Spleen (tissue), 7 donors: ENCODE data around the gene CERS5.

ENCODE experiments used
- POLR2A ChIP-seq, 3 donors: fragments of 450-650 bp; IDR thresholded peaks; one replicate each; pipeline ENCODE4 v1.5.1; 2017; ENCODE audit warnings: antibody characterized with exemption in 3 of 3, mild to moderate bottlenecking in 1 of 3
- POLR2AphosphoS5 ChIP-seq, 3 donors: sonication (generic); formaldehyde crosslinking; IDR thresholded peaks; one replicate each; pipeline ENCODE4 v1.5.1; 2017; ENCODE audit warnings: antibody characterized with exemption in 3 of 3
- TF ChIP-seq, protein P1 (sequence below), 11 experiments: fragments of 200-600 bp in 7 of 11; fragments of 450-650 bp in 4 of 11; sonication (generic) in 4 of 11; IDR thresholded peaks in 8 of 11; conservative IDR thresholded peaks in 3 of 11; 1 replicate in 7 of 11; 2 replicates in 4 of 11; pipeline versions ENCODE4 v1.4.0 to v1.8.0; 2016 to 2021; ENCODE audit warnings: antibody characterized with exemption in 11 of 11, inconsistent platforms in 4 of 11, mild to moderate bottlenecking in 1 of 11
- donor health status: DM: no; HTN: no; CAD: no; lungs with moderate emphysema.
- donor health status: DM: no; HTN: no; CAD: no.
- donor health status: DM: no; HTN: no; CAD: no.

DNA sequence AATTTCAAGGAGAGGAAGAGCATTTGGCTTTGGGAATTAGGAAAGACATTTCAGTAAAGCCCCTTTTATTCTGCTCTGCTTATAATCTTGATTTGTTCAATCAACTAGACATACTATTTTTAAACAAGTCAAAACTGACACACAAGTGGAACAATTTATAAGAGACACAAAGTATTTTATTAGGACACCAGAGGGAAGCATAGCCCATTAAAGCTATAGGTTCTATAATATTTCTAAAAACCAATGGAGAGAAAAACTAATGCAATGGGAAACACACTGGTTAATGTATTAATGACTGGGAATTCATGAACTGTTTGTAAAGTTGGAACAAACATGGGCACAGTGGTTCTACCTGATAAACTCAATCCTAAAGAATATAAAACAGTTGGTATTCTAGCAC is 15.3 kb upstream of the CERS5 start:
- TF ChIP-seq, protein P1, sequence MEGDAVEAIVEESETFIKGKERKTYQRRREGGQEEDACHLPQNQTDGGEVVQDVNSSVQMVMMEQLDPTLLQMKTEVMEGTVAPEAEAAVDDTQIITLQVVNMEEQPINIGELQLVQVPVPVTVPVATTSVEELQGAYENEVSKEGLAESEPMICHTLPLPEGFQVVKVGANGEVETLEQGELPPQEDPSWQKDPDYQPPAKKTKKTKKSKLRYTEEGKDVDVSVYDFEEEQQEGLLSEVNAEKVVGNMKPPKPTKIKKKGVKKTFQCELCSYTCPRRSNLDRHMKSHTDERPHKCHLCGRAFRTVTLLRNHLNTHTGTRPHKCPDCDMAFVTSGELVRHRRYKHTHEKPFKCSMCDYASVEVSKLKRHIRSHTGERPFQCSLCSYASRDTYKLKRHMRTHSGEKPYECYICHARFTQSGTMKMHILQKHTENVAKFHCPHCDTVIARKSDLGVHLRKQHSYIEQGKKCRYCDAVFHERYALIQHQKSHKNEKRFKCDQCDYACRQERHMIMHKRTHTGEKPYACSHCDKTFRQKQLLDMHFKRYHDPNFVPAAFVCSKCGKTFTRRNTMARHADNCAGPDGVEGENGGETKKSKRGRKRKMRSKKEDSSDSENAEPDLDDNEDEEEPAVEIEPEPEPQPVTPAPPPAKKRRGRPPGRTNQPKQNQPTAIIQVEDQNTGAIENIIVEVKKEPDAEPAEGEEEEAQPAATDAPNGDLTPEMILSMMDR (IDR thresholded peaks at IDR 0.05 in 8 of 11, conservative IDR thresholded peaks at IDR 0.05 in 3 of 11) = no peak
- TF ChIP-seq POLR2AphosphoS5 (IDR thresholded peaks at IDR 0.05) (no peak), POLR2A (IDR thresholded peaks at IDR 0.05) (no peak)
